HG02884 (cell line): ENCODE measurements around the gene TSPAN8.
"Not testable (repeated sequence)": the region's sequence is repeated elsewhere in the genome, so short reads cannot be mapped to it uniquely, and the experiment has no call there.

Experiments
- ATAC-seq: cut with Tn5 transposase; IDR thresholded peaks from one replicate; pipeline ENCODE4 v1.9.1; 2021; ENCODE audit warnings: mild to moderate bottlenecking, moderate library complexity; ENCODE audit not compliant: unreplicated experiment

TSPAN8 gene

DNA sequence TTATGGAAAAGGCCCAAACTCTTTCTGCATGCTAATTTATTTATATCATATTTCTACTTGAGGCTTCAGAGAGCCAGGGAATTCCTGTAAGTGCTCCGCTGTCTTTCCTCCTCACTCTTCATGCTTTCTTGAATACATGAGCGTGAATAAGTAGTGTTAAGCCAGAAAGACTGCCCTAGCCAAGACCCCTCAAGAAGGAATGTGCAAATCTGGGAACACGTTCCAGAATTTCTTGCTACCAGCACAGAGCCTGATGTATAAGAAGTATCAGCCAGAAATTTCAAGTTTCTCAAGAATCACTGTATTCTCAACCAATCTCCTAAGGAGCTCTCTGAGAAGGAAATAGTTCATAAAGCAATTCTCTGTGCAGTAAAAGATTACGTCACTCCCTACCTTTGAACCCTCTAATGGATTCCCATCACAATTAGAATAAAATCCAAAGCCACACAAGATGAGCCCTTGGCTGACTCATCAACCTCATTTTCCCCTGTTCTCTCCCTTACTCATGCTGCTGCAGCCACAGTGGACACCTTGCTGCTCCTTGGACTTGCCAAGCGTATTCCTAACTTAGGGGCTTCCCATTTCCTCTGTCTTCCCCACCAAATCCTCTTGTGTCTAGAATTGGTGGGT lies 6.9 kb upstream of the TSPAN8 start:
- ATAC-seq = no peak

GRCh38 chr12:71164166-71164565 lies 6.4 kb upstream of the TSPAN8 start:
- ATAC-seq = no peak

- ATAC-seq = no peak
Measured at GRCh38 chr12:71162832-71163763, 5.3 kb upstream of the TSPAN8 start.

DNA sequence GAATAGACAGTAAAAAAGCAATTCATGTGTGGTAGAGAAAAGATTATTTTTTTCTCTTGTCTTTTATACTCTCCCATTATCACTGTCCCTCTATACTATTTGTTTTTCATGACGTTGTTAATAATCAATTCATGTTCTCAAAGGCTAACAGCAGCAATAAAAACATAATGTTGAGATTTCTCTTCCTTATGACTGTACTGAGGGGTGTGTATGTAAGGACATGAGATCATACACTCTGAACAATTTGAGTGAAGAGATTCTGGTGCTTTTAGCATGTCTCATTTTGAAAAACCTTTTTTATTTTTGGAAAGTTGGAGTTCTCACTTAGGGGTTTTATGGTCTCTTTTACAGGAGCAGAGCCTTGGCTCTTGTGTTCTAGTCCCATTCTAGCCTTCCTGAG lies 3.8 kb upstream of the TSPAN8 start:
- no peak for ATAC-seq

- no peak for ATAC-seq
Measured at GRCh38 chr12:71160585-71160984, 2.8 kb upstream of the TSPAN8 start.

DNA sequence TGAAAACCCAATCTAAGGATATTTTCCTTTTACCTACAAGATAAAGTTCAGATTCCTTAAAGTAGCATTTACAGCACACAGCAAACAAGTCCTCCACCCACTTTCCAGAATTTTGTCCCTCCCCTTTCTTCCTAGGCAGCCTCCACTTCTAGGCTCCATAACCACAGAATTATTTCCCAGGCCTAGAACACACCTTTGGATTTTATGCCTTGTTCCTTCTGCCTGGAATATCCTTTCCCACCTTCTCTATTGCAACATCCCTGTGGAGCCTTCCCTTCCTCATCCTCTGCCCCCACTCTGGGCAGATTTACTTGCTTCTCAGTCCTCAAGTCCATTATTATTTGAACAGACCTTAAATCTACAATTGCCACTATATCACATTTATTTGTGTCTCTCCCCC lies 2.1 kb upstream of the TSPAN8 start:
- ATAC-seq = no peak

DNA sequence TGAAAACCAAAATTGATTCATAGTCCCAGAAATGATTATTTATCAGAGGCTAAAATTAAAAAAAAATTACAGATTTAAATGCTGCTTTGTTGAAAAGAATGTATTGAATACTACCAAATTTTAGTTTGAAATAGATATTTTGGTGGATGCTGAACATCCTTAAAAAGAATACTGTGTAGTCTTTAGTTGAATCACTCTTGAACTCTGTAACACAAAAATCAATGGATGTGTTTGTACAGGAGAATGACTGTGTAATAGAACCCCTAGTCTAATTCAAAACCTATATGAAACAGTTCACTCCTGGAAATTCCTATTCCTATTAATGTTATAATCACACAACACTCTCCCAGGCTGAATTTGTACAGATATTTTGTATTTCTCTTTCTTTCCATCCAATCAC lies 1.5 kb upstream of the TSPAN8 start:
- ATAC-seq = no peak

DNA sequence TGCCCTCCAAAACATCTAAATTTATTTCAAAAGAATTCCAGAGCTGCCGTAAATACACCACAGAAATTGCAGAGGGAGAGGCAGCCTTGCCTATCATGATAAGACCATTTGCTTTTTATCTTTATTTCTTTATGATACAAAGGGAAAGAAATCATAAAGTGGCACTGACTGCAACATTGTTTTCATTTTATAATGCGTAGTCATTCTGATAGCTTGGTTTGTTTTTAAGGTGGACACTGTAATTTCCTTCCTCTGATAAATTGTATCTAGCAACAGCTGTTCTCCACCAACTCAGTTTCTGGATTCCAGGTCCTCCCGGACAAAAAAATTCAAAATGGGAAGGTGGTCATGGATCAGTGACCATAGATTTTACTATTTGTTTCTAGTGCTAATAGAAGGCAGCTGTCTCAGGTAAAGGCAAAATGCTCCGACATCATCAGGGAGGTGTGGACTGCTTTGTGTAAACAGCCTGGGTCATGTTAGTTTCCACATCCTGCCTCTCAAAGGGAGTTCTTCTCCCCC lies 623 bp upstream of the TSPAN8 start:
- ATAC-seq = no peak

- no peak for ATAC-seq
Measured at GRCh38 chr12:71155225-71155624, 2.6 kb downstream of the TSPAN8 start.

- no peak for ATAC-seq
Measured at GRCh38 chr12:71152851-71153250, 4.9 kb downstream of the TSPAN8 start.

DNA sequence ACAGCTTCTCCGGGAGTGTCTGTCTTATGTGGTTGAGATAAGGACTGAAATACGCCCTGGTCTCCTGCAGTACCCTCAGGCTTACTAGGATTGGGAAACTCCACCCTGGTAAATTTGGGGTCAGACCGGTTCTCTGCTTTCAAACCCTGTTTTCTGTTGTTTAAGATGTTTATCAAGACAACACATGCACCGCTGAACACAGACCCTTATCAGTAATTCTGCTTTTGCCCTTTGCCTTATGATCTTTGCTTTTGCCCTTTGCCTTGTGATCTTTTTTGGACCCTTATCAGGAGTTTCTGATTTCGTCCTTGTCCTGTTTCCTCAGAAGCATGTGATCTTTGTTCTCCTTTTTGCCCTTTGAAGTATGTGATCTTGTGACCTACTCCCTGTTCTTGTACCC lies 7.8 kb downstream of the TSPAN8 start:
- ATAC-seq = not testable (repeated sequence)

GRCh38 chr12:71144682-71145081 lies 13.1 kb downstream of the TSPAN8 start:
- no peak for ATAC-seq

GRCh38 chr12:71142956-71143355 lies 14.8 kb downstream of the TSPAN8 start:
- no peak for ATAC-seq

DNA sequence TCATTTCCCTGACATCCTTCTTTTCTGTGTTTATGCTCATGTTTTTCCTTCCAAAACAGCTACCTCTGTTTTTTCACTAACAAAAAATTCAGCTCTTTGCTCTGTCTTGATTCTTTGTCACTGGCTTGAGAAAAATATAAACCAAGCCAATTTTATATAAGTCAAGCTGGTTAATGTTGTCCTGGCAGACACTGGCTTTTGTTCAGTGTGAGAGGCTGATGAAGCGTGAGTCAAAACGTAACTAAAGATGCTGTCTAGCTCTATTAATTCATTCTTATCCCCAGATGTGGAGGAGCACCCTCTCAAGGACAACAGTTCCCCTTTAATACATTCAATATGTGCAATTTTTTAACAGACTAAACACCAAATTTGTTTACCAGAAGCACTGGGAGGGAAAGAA lies 15.8 kb downstream of the TSPAN8 start:
- no peak for ATAC-seq

GRCh38 chr12:71141378-71141926 lies 16.3 kb downstream of the TSPAN8 start:
- no peak for ATAC-seq

DNA sequence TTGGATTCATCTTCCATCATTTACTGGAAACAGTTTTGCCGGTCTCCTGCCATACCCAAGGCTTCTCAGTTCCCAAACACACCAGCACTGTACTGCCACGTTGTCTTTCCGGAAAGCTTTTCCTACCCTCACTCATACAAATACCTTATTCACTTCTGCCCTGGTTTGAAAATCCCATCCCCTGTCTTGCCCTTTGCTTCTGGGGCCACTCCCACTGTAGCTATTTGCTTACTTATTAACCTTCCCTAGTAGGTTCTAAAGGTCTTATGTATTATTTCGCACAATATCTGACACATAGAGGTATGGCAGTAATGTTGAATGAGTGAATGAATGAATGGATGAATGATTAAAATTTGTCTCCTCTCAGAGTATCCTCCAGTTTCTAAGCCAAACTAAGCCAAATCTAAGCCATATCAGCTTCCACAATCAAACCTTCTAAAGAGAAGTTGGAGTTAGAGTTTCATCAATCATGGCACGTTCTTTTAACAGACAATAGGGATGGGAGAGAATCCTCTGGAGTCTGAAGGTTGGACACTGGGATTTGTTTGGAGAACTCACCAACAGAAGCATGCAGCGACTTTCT lies 18.6 kb downstream of the TSPAN8 start:
- ATAC-seq = no peak

DNA sequence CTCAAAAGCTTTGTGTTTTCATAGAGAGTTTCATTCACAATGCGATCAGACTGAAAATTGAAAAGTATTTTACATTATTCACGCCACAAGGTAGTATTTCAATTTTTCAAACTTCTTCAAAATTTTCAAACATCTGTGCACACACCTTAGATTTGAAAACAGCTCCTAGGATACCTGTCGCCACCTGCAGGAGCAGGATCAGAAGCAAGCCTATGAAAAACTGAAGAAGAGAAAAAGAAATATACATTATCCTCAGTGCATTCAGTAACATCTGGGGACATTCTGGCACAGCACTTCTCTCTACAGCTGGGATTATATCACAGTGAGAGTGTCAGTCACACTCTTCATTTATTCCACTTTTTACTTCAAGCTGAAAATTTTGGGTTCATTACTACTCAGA lies 19.8 kb downstream of the TSPAN8 start:
- no peak for ATAC-seq

GRCh38 chr12:71135812-71136176 lies 22.0 kb downstream of the TSPAN8 start:
- ATAC-seq = no peak

- ATAC-seq = no peak
Measured at GRCh38 chr12:71135077-71135811, 22.6 kb downstream of the TSPAN8 start.

- no peak for ATAC-seq
Measured at GRCh38 chr12:71134405-71134804, 23.4 kb downstream of the TSPAN8 start.

GRCh38 chr12:71130521-71131069 lies 27.2 kb downstream of the TSPAN8 start:
- no peak for ATAC-seq
